Measurements from ENCODE around the gene CSDE1. TPM values are rescaled to one million over a fixed set of nuclear protein-coding genes. Genes with fewer than 3 reads are reported as not detected.

The CSDE1 gene
- total RNA-seq, 1 donor from 2014 or later: 592 TPM

- ATAC-seq: no peak
- intact Hi-C loops (cut with DNase I): no loop called here
- no peak for DNase-seq (ENCODE audit: low spot score)
Observed at GRCh38 chr1:114715952-114716303, 41.9 kb downstream of the CSDE1 start.

- ATAC-seq (no peak), DNase-seq (ENCODE audit: low spot score) (no peak)
- intact Hi-C loops (cut with DNase I): no loop called here
Observed at GRCh38 chr1:114712977-114713376, 44.8 kb downstream of the CSDE1 start.

GRCh38 chr1:114710360-114710759 is 47.4 kb downstream of the CSDE1 start:
- intact Hi-C loops (cut with DNase I): no loop called here
- DNase-seq (ENCODE audit: low spot score): no peak
- no peak for ATAC-seq

GRCh38 chr1:114707604-114708003 is 50.2 kb downstream of the CSDE1 start:
- intact Hi-C loops (cut with DNase I): no loop called here
- no peak for ATAC-seq

GRCh38 chr1:114703242-114703641 is 54.5 kb downstream of the CSDE1 start:
- intact Hi-C loops (cut with DNase I): no loop called here
- no peak for ATAC-seq

More at GRCh38 chr1:114707604-114708003, 50.2 kb downstream of the CSDE1 start:
- no peak for DNase-seq (ENCODE audit: low spot score)

GRCh38 chr1:114702737-114703136 is 55.0 kb downstream of the CSDE1 start:
- DNase-seq (ENCODE audit: low spot score) (no peak), ATAC-seq (no peak)
- intact Hi-C loops (cut with DNase I): no loop called here

More at GRCh38 chr1:114703242-114703641, 54.5 kb downstream of the CSDE1 start:
- no peak for DNase-seq (ENCODE audit: low spot score)

GRCh38 chr1:114701931-114702330 is 55.9 kb downstream of the CSDE1 start:
- intact Hi-C loops (cut with DNase I): no loop called here
- no peak for ATAC-seq
- DNase-seq (ENCODE audit: low spot score): no peak

- ATAC-seq (no peak), DNase-seq (ENCODE audit: low spot score) (no peak)
- intact Hi-C loops (cut with DNase I): no loop called here
Observed at GRCh38 chr1:114700036-114700600, 57.7 kb downstream of the CSDE1 start.

- intact Hi-C loops (cut with DNase I): no loop called here
- ATAC-seq: no peak
- DNase-seq (ENCODE audit: low spot score): no peak
Observed at GRCh38 chr1:114696810-114697209, 61.0 kb downstream of the CSDE1 start.

GRCh38 chr1:114695430-114696058 is 62.2 kb downstream of the CSDE1 start, which contains the start of gene AMPD1:
Gene AMPD1, minus strand, starts transcription at chr1:114695546. Its CDS starts 75 bp downstream, at chr1:114695471.
- DNase-seq (ENCODE audit: low spot score): no peak
- intact Hi-C loops (cut with DNase I): no loop called here
- ATAC-seq: no peak

- DNase-seq (ENCODE audit: low spot score) (no peak), ATAC-seq (no peak)
- intact Hi-C loops (cut with DNase I): no loop called here
Observed at GRCh38 chr1:114694540-114695310, 63.1 kb downstream of the CSDE1 start.

- no peak for DNase-seq (ENCODE audit: low spot score)
- intact Hi-C loops (cut with DNase I): no loop called here
Observed at GRCh38 chr1:114692947-114693346, 64.8 kb downstream of the CSDE1 start.

GRCh38 chr1:114691061-114691460 is 66.7 kb downstream of the CSDE1 start:
- intact Hi-C loops (cut with DNase I): no loop called here
- DNase-seq (ENCODE audit: low spot score) (no peak), ATAC-seq (no peak)

More at GRCh38 chr1:114692947-114693346, 64.8 kb downstream of the CSDE1 start:
- no peak for ATAC-seq

- DNase-seq (ENCODE audit: low spot score): no peak
- intact Hi-C loops (cut with DNase I): no loop called here
- no peak for ATAC-seq
Observed at GRCh38 chr1:114690148-114690547, 67.6 kb downstream of the CSDE1 start.

GRCh38 chr1:114688526-114688925 is 69.3 kb downstream of the CSDE1 start:
- no peak for ATAC-seq
- no peak for DNase-seq (ENCODE audit: low spot score)
- intact Hi-C loops (cut with DNase I): no loop called here

GRCh38 chr1:114685851-114686250 is 71.9 kb downstream of the CSDE1 start:
- DNase-seq (ENCODE audit: low spot score) (no peak), ATAC-seq (no peak)
- intact Hi-C loops (cut with DNase I): no loop called here

GRCh38 chr1:114677691-114678090 is 80.1 kb downstream of the CSDE1 start:
- ATAC-seq (no peak), DNase-seq (ENCODE audit: low spot score) (no peak)
- intact Hi-C loops (cut with DNase I): no loop called here

GRCh38 chr1:114676115-114676514 is 81.7 kb downstream of the CSDE1 start:
- no peak for DNase-seq (ENCODE audit: low spot score)
- ATAC-seq: no peak
- intact Hi-C loops (cut with DNase I): no loop called here

- ATAC-seq: no peak
- intact Hi-C loops (cut with DNase I): no loop called here
- no peak for DNase-seq (ENCODE audit: low spot score)
Observed at GRCh38 chr1:114671939-114672275, 85.9 kb downstream of the CSDE1 start.
